Motor neuron (in vitro differentiated cells): Measurements from ENCODE around the gene GABBR2. TPM values are rescaled to one million over a fixed set of nuclear protein-coding genes. Genes with fewer than 3 reads are reported as not detected.

ENCODE experiments used
- ATAC-seq, 8 experiments: fragments of 200-7000 bp; cut with Tn5 transposase; replicated peaks in 6 of 8; 2 replicates each; pipeline ENCODE4 v1.8.0; 2021; ENCODE audit warnings: mild to moderate bottlenecking in 8 of 8, moderate library complexity in 8 of 8
- H3K27ac ChIP-seq, 2 donors: fragments of 250-450 bp; sonication (Bioruptor Pico); 2 replicates each; pipeline ENCODE4 v1.9.0; 2021; ENCODE audit warnings: antibody characterized with exemption in 2 of 2, mild to moderate bottlenecking in 2 of 2, moderate library complexity in 1 of 2
- H3K4me1 ChIP-seq, 2 donors: fragments of 250-450 bp; sonication (Bioruptor Pico); replicated peaks in 1 of 2; 2 replicates each; pipeline ENCODE4 v1.6.1; 2021; ENCODE audit warnings: antibody characterized with exemption in 2 of 2, mild to moderate bottlenecking in 2 of 2, moderate library complexity in 1 of 2
- H3K4me3 ChIP-seq, 5 donors: fragments of 250-450 bp; sonication (Bioruptor Pico); 2 replicates each; pipeline ENCODE4 v1.9.0; 2021; ENCODE audit warnings: antibody characterized with exemption in 5 of 5, mild to moderate bottlenecking in 5 of 5, moderate library complexity in 4 of 5
- WGBS, 10 experiments: fragments of 450-650 bp; shearing (Covaris generic); methylation state at CpG; one replicate each; pipeline ENCODE4 v1.0.0; 2022; 5-methylcytosine and 5-hydroxymethylcytosine counted together
- in situ Hi-C, 9 experiments: fragments of 400-800 bp; cut with MboI; loops; one replicate each; pipeline ENCODE4 v1.15.0; 2021; ENCODE audit warnings: low sequenced_read_pairs in 9 of 9, low pct_unique_long_range_greater_than_20kb in 2 of 9; ENCODE audit not compliant: unreplicated experiment in 9 of 9
- total RNA-seq, 8 experiments: library from RNA; unstranded; fragments of 300-600 nt; gene quantifications; 2 replicates each; pipeline versions ENCODE4 v1.2.3 to v1.2.4, GENCODE V29; 2022

GABBR2 gene
- total RNA-seq: 10 to 100 TPM in 1 of 8 experiments, 1 to 10 TPM in 4, under 1 TPM in 3; 0.07 to 26.0 (median 3.9) TPM

GRCh38 chr9:98708933-98709911 lies at the start of gene GABBR2:
TSS of gene GABBR2 (minus strand) at chr9:98708935. CDS start at chr9:98708737, 198 bp downstream.
- WGBS, 10 experiments: 0% methylated on average over 26 of the region's 111 CpGs; no CpG with 5 or more reads in 9 of the 10 experiments
- in situ Hi-C loops: loop anchor here in 4 of 9 experiments (25.0 kb wide), 2 partner anchors 97 to 397 kb away; no protein-coding TSS in a partner anchor
- peak; percentile 6 to 60 (median 44) for ATAC-seq
- H3K4me1 ChIP-seq: peaks cover 0 to 6% of the 10 kb centered on the region in 2 donors
- peak within 1 kb of the TSS; percentile 23 to 48 for H3K27ac ChIP-seq
- H3K4me3 ChIP-seq: peak within 1 kb of the TSS; percentile 50 to 80 (median 58)

DNA sequence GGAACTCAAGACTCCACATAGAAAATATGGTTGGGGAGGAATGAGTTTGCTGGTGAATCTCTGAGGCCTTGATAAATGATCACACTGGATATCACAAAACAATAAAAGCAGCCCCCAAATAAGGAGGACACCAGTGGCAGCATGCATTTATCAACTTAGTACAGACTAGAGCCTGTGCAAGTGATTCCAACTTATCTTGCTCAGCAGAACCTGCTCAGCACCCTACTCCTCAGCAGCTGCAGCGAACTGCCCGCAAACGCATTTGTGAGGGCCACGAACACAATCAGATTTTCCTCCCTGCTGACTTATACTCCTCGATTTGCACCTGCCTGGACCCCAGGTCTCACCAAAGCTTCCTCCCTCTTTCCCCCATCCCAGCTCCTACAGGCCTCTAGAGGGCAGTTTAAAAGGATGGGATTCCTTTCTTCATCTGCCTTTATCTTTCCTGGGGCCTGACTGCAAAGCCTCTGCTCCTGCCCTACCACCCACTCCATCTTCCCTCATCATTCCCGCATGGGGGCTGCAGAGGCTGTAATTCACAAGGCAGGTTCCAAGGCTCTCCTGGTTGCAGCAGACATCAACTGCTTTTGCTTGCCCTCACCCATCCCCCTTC lies 46.4 kb upstream of the GABBR2 start:
- 74 to 100% (median 81%) methylated on average over 1 to 5 of the region's 6 CpGs; no CpG with 5 or more reads in 4 of the 10 experiments for WGBS, 10 experiments
- no peak for ATAC-seq

GRCh38 chr9:98751210-98751609 lies 42.5 kb upstream of the GABBR2 start:
- in situ Hi-C loops: loop anchor here in 1 of 9 experiments (25.0 kb wide), 1 partner anchor 439 kb away; no protein-coding TSS in a partner anchor

More for the DNA sequence above, 46.4 kb upstream of the GABBR2 start:
- in situ Hi-C loops: loop anchor here in 1 of 9 experiments (25.0 kb wide), 1 partner anchor 443 kb away; no protein-coding TSS in a partner anchor
- H3K4me3 ChIP-seq: no peak overlapping the region
- no peak overlapping the region for H3K27ac ChIP-seq
- no peaks in the 10 kb centered on the region for H3K4me1 ChIP-seq

DNA sequence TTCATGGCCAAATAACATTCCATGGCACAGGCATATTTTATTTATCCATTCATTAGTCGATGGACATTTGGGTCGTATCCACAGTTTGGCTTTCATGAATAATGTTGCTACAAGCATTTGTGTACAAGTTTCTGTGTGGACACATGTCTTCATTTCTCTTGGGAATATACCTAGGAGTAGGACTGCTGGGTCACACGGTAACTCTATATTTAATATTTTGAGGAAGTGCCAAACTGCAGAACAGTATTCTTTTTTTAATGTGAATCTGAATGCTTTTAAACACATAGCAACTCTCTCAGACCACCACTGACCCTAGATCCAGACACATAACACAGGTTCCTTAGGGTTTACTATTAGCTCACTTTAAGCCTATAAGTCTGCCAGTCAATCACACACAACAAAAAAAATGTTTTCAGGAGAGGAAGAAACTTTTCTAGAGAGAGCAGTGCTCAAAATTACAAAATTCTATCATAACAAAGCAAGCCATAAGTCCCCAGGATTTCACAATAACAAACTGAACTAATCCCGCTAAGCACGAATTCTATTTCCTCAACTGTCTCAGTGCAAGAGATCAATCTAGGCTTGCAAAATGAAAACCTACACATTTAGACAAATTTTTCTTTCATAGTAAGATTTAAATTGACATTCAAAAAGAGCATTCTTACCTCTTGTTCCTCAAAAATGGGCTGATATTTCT lies 41.8 kb upstream of the GABBR2 start:
- no peak overlapping the region for H3K4me3 ChIP-seq
- no peak overlapping the region for H3K27ac ChIP-seq
- WGBS, 10 experiments: 80 to 100% (median 93%) methylated on average over 1 to 5 of the region's 5 CpGs; no CpG with 5 or more reads in 2 of the 10 experiments
- no peak for ATAC-seq
- no peaks in the 10 kb centered on the region for H3K4me1 ChIP-seq
- in situ Hi-C loops: loop anchor here in 1 of 9 experiments (25.0 kb wide), 1 partner anchor 438 kb away; no protein-coding TSS in a partner anchor

More at GRCh38 chr9:98751210-98751609, 42.5 kb upstream of the GABBR2 start:
- Histone ChIP-seq H3K27ac (no peak overlapping the region), H3K4me1 (no peaks in the 10 kb centered on the region), H3K4me3 (no peak overlapping the region)
- no peak for ATAC-seq
- 78 to 100% (median 83%) methylated on average over 1 to 2 of the region's 2 CpGs; no CpG with 5 or more reads in 4 of the 10 experiments for WGBS, 10 experiments

DNA sequence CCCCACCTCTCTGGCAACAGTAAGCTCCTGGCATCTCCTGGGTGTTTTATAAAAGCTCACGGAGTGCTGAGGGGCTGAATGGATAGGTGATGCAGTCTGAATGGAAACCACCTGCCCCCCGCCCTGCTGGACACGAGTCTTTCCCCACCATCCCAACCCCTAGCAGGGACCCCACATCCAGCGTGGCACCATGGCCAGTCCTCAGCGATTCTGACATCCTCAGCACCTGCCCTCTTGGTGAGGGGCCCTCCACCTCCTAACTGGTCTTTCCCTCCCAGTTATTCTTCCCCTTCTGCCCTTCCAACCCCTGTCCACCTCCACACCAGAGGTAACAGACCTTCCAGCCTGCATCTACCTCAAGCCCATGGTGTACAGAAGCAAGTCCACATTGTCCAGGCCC lies 38.7 kb upstream of the GABBR2 start:
- Histone ChIP-seq H3K4me1 (no peaks in the 10 kb centered on the region), H3K27ac (no peak overlapping the region), H3K4me3 (no peak overlapping the region)
- whole genome bisulfite sequencing, 10 experiments: 60 to 80% methylated on average over 1 of the region's 5 CpGs; no CpG with 5 or more reads in 8 of the 10 experiments
- ATAC-seq: no peak
- in situ Hi-C loops: no loop called here

DNA sequence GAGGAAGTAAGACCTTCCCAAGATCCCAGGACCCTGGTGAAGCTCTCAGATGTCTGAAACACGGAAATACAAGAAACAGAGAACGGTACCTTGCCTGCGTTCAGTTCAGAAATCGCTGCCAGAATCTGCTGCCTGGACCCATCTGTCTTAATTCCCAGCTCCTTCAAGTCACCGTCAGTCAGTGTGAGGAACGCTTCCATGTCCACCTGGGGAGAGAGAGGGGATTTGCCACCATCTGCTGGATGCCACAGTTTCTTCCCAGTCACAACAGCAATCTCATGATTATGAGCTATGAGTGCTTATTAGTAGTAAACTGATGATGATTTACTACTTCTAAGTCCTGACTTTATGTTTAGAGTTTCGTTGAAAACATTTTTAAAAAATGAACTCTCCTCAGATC lies 36.7 kb upstream of the GABBR2 start:
- Histone ChIP-seq H3K27ac (no peak overlapping the region), H3K4me3 (no peak overlapping the region), H3K4me1 (no peaks in the 10 kb centered on the region)
- no peak for ATAC-seq
- WGBS, 10 experiments: 83 to 100% (median 89%) methylated on average over 1 to 7 of the region's 7 CpGs
- in situ Hi-C loops: no loop called here

DNA sequence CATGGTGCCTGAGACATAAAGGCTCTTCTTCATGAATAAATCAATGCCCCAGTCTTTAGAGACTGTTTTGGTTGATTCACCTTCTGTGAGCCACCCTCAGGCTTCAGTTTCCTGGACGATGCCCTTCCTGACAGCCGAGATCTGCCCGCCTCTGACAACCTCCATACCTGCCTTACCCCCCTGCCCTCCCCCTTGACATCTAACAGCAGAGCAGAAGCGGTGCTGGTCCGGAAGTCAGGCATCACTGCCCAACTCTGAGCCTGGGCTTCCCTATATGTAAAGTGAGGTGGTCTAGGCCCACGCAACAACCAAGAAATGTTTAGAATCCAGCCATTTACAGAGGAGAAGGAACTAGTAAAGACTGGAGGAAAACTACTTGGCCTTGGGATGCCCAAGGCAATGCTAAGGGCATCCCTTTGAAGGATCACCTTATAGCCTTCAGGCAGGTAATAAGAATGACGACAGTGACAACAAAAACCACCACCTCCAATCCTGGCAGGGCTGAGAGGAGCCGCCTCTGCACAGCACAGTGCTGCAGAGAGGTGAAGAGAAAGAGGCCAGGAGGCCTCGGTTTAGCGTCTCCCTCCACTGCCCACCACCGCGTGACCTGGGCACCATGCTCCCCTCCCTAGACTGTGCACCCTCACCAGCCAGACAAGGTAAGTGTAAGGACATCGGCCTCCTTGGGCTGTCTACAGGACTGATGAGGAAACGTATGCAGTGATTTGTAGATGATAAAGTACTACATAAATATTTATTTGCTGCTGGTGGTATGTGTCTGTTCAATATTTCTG lies 35.3 kb upstream of the GABBR2 start:
- Histone ChIP-seq H3K4me3 (no peak overlapping the region), H3K27ac (no peak overlapping the region), H3K4me1 (no peaks in the 10 kb centered on the region)
- no peak for ATAC-seq
- WGBS, 10 experiments: 83 to 100% (median 92%) methylated on average over 1 to 10 of the region's 14 CpGs; no CpG with 5 or more reads in 3 of the 10 experiments
- in situ Hi-C loops: no loop called here

DNA sequence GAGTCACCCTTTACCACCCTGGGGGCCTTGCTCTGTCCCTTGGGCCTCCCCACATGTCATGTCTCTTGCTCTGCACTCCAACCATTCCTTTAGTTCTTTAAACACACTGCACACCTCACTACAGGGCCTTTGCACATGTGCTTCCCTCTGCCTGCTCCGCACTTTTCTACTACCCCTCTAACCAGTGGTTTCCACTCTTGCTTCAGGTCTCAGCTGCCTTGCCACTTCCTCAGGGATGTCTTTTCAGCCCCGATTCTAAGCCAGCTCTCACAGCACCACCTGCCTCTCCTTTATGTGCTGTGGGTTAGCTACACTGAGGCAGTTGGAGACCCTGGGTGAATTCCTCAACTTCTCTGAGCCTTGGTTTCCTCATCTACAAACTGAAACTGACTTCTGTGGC lies 34.6 kb upstream of the GABBR2 start:
- Histone ChIP-seq H3K4me3 (no peak overlapping the region), H3K27ac (no peak overlapping the region), H3K4me1 (no peaks in the 10 kb centered on the region)
- in situ Hi-C loops: no loop called here
- 100% methylated on average over 1 to 2 of the region's 2 CpGs; no CpG with 5 or more reads in 6 of the 10 experiments for WGBS, 10 experiments
- no peak for ATAC-seq

- Histone ChIP-seq H3K4me1 (no peaks in the 10 kb centered on the region), H3K4me3 (no peak overlapping the region), H3K27ac (no peak overlapping the region)
- no peak for ATAC-seq
- in situ Hi-C loops: no loop called here
- WGBS, 10 experiments: 14 to 100% (median 100%) methylated on average over 1 to 4 of the region's 10 CpGs; no CpG with 5 or more reads in 3 of the 10 experiments
Measured at GRCh38 chr9:98742325-98743280, 33.9 kb upstream of the GABBR2 start.

GRCh38 chr9:98740226-98740881 lies 31.6 kb upstream of the GABBR2 start:
- 80 to 100% (median 92%) methylated on average over 1 to 6 of the region's 8 CpGs; no CpG with 5 or more reads in 3 of the 10 experiments for WGBS, 10 experiments
- H3K4me3 ChIP-seq: no peak overlapping the region
- H3K4me1 ChIP-seq: no peaks in the 10 kb centered on the region
- in situ Hi-C loops: no loop called here
- peak in 2 of 8 experiments; percentile 10 to 23 for ATAC-seq
- no peak overlapping the region for H3K27ac ChIP-seq

GRCh38 chr9:98738741-98739140 lies 30.0 kb upstream of the GABBR2 start:
- no peak for ATAC-seq
- Histone ChIP-seq H3K4me1 (no peaks in the 10 kb centered on the region), H3K27ac (no peak overlapping the region), H3K4me3 (no peak overlapping the region)
- 80 to 100% (median 100%) methylated on average over 1 to 3 of the region's 3 CpGs; no CpG with 5 or more reads in 2 of the 10 experiments for WGBS, 10 experiments
- in situ Hi-C loops: no loop called here
